ENCODE data around the gene HGFAC.

The HGFAC gene

GRCh38 chr4:3468804-3469203, 27.0 kb downstream of the HGFAC start:
- Histone ChIP-seq H3K36me3 (ENCODE audit: control insufficient read depth, insufficient read depth, low read length) (no peaks in the 10 kb centered on the region), H3K27me3 (replicated peaks; ENCODE audit: control insufficient read depth, insufficient read depth, low read length) (no peaks in the 10 kb centered on the region; the same call in 1 of the 2 replicates), H3K4me3 (replicated peaks; ENCODE audit: low read depth, low read length) (no peak overlapping the region)
- DNase-seq (ENCODE audit: extremely low read depth, insufficient read length) = no peak
- TF ChIP-seq CTCF (IDR thresholded peaks at IDR 0.05; ENCODE audit: insufficient read depth, low read length, poor library complexity, severe bottlenecking) = no peak

- no peak for TF ChIP-seq CTCF (IDR thresholded peaks at IDR 0.05; ENCODE audit: insufficient read depth, low read length, poor library complexity, severe bottlenecking)
- no peak for DNase-seq (ENCODE audit: extremely low read depth, insufficient read length)
- no peaks in the 10 kb centered on the region; the same call in 1 of the 2 replicates for H3K27me3 ChIP-seq (replicated peaks; ENCODE audit: control insufficient read depth, insufficient read depth, low read length)
- H3K36me3 ChIP-seq (ENCODE audit: control insufficient read depth, insufficient read depth, low read length) = no peaks in the 10 kb centered on the region
- no peak overlapping the region for H3K4me3 ChIP-seq (replicated peaks; ENCODE audit: low read depth, low read length)
These were observed 27.8 kb downstream of the HGFAC start for GRCh38 chr4:3469386-3470243.

- Histone ChIP-seq H3K36me3 (ENCODE audit: control insufficient read depth, insufficient read depth, low read length) (no peaks in the 10 kb centered on the region), H3K27me3 (replicated peaks; ENCODE audit: control insufficient read depth, insufficient read depth, low read length) (no peaks in the 10 kb centered on the region), H3K4me3 (replicated peaks; ENCODE audit: low read depth, low read length) (no peak overlapping the region)
- TF ChIP-seq CTCF (IDR thresholded peaks at IDR 0.05; ENCODE audit: insufficient read depth, low read length, poor library complexity, severe bottlenecking) = no peak
- DNase-seq (ENCODE audit: extremely low read depth, insufficient read length) = no peak
These were observed 28.7 kb downstream of the HGFAC start for GRCh38 chr4:3470244-3471097.

GRCh38 chr4:3471098-3471760, 29.5 kb downstream of the HGFAC start:
- Histone ChIP-seq H3K36me3 (ENCODE audit: control insufficient read depth, insufficient read depth, low read length) (no peaks in the 10 kb centered on the region), H3K4me3 (replicated peaks; ENCODE audit: low read depth, low read length) (no peak overlapping the region), H3K27me3 (replicated peaks; ENCODE audit: control insufficient read depth, insufficient read depth, low read length) (no peaks in the 10 kb centered on the region)
- no peak for DNase-seq (ENCODE audit: extremely low read depth, insufficient read length)
- TF ChIP-seq CTCF (IDR thresholded peaks at IDR 0.05; ENCODE audit: insufficient read depth, low read length, poor library complexity, severe bottlenecking) = no peak

GRCh38 chr4:3471886-3472285, 30.1 kb downstream of the HGFAC start:
- no peaks in the 10 kb centered on the region for H3K27me3 ChIP-seq (replicated peaks; ENCODE audit: control insufficient read depth, insufficient read depth, low read length)
- DNase-seq (ENCODE audit: extremely low read depth, insufficient read length) = no peak
- no peak overlapping the region for H3K4me3 ChIP-seq (replicated peaks; ENCODE audit: low read depth, low read length)
- H3K36me3 ChIP-seq (ENCODE audit: control insufficient read depth, insufficient read depth, low read length) = no peaks in the 10 kb centered on the region
- no peak for TF ChIP-seq CTCF (IDR thresholded peaks at IDR 0.05; ENCODE audit: insufficient read depth, low read length, poor library complexity, severe bottlenecking)
